Measurements from ENCODE around the gene KCNH1.

DNA sequence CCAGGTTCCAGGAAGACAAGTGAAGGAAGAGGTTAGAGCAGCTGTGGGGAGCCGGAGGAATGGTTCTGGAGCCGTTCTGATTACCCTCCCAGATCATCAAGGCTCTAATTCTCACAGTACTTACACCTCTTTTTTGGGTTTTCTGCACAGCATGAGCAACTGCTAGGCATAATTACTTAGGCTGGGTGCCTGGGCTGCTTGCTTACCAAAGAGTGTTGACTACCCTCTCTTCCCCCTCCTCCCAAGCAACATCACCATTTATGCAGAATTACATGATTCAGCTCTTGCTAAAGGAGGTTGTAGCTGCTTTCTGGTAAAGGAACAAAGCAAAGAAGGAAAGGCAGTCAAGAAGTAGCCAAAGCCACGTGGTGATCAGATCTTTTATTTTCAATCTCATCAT is 397.2 kb downstream of the KCNH1 start:
- TF ChIP-seq, protein P1, sequence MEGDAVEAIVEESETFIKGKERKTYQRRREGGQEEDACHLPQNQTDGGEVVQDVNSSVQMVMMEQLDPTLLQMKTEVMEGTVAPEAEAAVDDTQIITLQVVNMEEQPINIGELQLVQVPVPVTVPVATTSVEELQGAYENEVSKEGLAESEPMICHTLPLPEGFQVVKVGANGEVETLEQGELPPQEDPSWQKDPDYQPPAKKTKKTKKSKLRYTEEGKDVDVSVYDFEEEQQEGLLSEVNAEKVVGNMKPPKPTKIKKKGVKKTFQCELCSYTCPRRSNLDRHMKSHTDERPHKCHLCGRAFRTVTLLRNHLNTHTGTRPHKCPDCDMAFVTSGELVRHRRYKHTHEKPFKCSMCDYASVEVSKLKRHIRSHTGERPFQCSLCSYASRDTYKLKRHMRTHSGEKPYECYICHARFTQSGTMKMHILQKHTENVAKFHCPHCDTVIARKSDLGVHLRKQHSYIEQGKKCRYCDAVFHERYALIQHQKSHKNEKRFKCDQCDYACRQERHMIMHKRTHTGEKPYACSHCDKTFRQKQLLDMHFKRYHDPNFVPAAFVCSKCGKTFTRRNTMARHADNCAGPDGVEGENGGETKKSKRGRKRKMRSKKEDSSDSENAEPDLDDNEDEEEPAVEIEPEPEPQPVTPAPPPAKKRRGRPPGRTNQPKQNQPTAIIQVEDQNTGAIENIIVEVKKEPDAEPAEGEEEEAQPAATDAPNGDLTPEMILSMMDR (IDR thresholded peaks at IDR 0.05; ENCODE audit: low read depth, low read length, missing input control): no peak
- TF ChIP-seq, protein P2, sequence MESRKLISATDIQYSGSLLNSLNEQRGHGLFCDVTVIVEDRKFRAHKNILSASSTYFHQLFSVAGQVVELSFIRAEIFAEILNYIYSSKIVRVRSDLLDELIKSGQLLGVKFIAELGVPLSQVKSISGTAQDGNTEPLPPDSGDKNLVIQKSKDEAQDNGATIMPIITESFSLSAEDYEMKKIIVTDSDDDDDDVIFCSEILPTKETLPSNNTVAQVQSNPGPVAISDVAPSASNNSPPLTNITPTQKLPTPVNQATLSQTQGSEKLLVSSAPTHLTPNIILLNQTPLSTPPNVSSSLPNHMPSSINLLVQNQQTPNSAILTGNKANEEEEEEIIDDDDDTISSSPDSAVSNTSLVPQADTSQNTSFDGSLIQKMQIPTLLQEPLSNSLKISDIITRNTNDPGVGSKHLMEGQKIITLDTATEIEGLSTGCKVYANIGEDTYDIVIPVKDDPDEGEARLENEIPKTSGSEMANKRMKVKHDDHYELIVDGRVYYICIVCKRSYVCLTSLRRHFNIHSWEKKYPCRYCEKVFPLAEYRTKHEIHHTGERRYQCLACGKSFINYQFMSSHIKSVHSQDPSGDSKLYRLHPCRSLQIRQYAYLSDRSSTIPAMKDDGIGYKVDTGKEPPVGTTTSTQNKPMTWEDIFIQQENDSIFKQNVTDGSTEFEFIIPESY (IDR thresholded peaks at IDR 0.05): no peak
- TF ChIP-seq JUND (IDR thresholded peaks at IDR 0.05): no peak
- no peak for TF ChIP-seq TAF1 (conservative IDR thresholded peaks at IDR 0.05)
- TF ChIP-seq, protein P3, sequence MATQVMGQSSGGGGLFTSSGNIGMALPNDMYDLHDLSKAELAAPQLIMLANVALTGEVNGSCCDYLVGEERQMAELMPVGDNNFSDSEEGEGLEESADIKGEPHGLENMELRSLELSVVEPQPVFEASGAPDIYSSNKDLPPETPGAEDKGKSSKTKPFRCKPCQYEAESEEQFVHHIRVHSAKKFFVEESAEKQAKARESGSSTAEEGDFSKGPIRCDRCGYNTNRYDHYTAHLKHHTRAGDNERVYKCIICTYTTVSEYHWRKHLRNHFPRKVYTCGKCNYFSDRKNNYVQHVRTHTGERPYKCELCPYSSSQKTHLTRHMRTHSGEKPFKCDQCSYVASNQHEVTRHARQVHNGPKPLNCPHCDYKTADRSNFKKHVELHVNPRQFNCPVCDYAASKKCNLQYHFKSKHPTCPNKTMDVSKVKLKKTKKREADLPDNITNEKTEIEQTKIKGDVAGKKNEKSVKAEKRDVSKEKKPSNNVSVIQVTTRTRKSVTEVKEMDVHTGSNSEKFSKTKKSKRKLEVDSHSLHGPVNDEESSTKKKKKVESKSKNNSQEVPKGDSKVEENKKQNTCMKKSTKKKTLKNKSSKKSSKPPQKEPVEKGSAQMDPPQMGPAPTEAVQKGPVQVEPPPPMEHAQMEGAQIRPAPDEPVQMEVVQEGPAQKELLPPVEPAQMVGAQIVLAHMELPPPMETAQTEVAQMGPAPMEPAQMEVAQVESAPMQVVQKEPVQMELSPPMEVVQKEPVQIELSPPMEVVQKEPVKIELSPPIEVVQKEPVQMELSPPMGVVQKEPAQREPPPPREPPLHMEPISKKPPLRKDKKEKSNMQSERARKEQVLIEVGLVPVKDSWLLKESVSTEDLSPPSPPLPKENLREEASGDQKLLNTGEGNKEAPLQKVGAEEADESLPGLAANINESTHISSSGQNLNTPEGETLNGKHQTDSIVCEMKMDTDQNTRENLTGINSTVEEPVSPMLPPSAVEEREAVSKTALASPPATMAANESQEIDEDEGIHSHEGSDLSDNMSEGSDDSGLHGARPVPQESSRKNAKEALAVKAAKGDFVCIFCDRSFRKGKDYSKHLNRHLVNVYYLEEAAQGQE (IDR thresholded peaks at IDR 0.05): no peak
- TF ChIP-seq, protein P4, sequence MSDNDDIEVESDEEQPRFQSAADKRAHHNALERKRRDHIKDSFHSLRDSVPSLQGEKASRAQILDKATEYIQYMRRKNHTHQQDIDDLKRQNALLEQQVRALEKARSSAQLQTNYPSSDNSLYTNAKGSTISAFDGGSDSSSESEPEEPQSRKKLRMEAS (IDR thresholded peaks at IDR 0.05): no peak
